Lung (tissue), 12 donors: ENCODE measurements around the gene AUTS2. TPM values are rescaled to one million over a fixed set of nuclear protein-coding genes. Genes with fewer than 3 reads are reported as not detected.

Source experiments
- ATAC-seq: fragments of 200-7000 bp; cut with Tn5 transposase; one replicate; pipeline ENCODE4 v1.9.1; 2020; ENCODE audit warnings: moderate number of reproducible peaks; ENCODE audit not compliant: insufficient read depth, low FRiP score
- DNase-seq, 3 donors: peaks; one replicate each; pipeline ENCODE4 v3.0.0-alpha.2; 2013 to 2017
- H3K27ac ChIP-seq, 2 donors: one replicate each; pipeline ENCODE4 v1.5.1; 2013; ENCODE audit warnings: mild to moderate bottlenecking in 2 of 2, moderate library complexity in 2 of 2, control low read depth in 1 of 2, inconsistent platforms in 1 of 2, low read depth in 1 of 2, low read length in 1 of 2
- H3K27me3 ChIP-seq, 3 donors: one replicate each; pipeline ENCODE4 v1.5.1; 2013; ENCODE audit warnings: low read length in 2 of 3; ENCODE audit not compliant: control insufficient read depth in 3 of 3, insufficient read depth in 3 of 3
- H3K36me3 ChIP-seq, 4 donors: one replicate each; pipeline ENCODE4 v1.5.1; 2013; ENCODE audit warnings: low read length in 4 of 4, mild to moderate bottlenecking in 1 of 4, moderate library complexity in 1 of 4; ENCODE audit not compliant: control insufficient read depth in 4 of 4, insufficient read depth in 4 of 4
- H3K4me1 ChIP-seq, 5 donors: one replicate each; pipeline ENCODE4 v1.5.1; 2013; ENCODE audit warnings: low read length in 5 of 5, mild to moderate bottlenecking in 2 of 5, moderate library complexity in 1 of 5; ENCODE audit not compliant: control insufficient read depth in 5 of 5, insufficient read depth in 5 of 5
- H3K4me3 ChIP-seq: one replicate; pipeline ENCODE4 v1.5.1; 2013; ENCODE audit warnings: mild to moderate bottlenecking, control low read depth, moderate library complexity
- H3K9ac ChIP-seq, 2 donors: one replicate each; pipeline ENCODE4 v1.5.1; 2013; ENCODE audit warnings: low read length in 2 of 2, control low read depth in 1 of 2; ENCODE audit not compliant: insufficient read depth in 1 of 2
- H3K9me3 ChIP-seq, 4 donors: one replicate each; pipeline ENCODE4 v1.5.1; 2013; ENCODE audit warnings: low read length in 3 of 4, mild to moderate bottlenecking in 1 of 4, moderate library complexity in 1 of 4; ENCODE audit not compliant: control insufficient read depth in 4 of 4, insufficient read depth in 3 of 4
- CTCF ChIP-seq: IDR thresholded peaks from 2 replicates; pipeline ENCODE4 v1.5.1; 2012; ENCODE audit warnings: mild to moderate bottlenecking; ENCODE audit errors: control extremely low read depth, extremely low read depth
- WGBS, 2 donors: extraction: QIAGEN DNeasy Blood & Tissue Kit; methylation state at CpG; one replicate each; pipeline ENCODE4 v1.1.7; 2013; 5-methylcytosine and 5-hydroxymethylcytosine counted together
- polyA plus RNA-seq, 2 donors: library from polyadenylated mRNA; stranded (reverse); fragments of 200-250 nt; gene quantifications; one replicate each; pipeline ENCODE4 v1.2.1, GENCODE V29; 2013
- total RNA-seq, 2 donors: library from RNA; depleted of rRNA in 1 of 2; stranded (reverse); fragments of >200 nt in 1 of 2; gene quantifications; one replicate each; pipeline ENCODE4 v1.2.1, GENCODE V29; 2014 to 2021
- donor health status: control.
- donor health status: control.
- donor health status: Bipolar disorder and iron deficiency.
- donor health status: healthy.
- donor health status: DM: yes; HTN: yes; CAD: no.

Gene AUTS2
- total and polyA plus RNA-seq, 4 donors = 11.8 to 115 (median 40.6) TPM

DNA sequence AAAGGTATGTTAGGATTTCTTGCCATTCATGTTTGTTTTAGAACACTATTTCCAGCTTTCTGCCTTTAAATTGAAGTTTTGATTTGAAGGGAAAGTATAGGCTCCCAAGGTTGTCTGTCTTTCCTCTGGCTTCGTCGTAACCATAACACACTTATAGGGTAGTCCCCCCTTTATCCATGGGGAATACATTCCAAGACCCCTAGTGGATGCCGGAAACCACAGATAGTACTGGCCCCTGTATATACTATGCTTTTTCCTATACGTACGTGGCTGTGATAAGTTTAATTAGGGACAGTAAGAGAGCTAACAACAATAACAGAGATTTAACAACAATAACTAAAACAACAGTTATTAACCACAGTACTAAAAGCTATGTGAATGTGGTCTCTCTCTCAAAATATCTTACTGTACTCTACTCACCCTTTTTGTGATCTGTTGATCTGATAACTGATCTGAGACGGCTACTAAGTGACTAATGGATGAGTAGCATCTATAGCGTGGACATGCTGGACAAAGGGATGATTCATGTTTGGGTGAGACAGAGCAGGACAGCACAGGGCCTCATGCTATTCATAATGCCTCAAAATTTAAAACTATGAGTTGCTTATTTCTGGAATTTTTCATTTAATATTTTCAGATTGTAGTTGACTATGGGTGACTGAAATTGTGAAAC is 273.1 kb downstream of the AUTS2 start:
- H3K27me3 ChIP-seq = no peaks in the 10 kb centered on the region
- 92 to 93% methylated on average over 7 of the region's 7 CpGs for WGBS, 2 donors
- no peak for TF ChIP-seq CTCF
- no peak overlapping the region for H3K9ac ChIP-seq
- no peaks in the 10 kb centered on the region for H3K9me3 ChIP-seq
- peak overlapping the region in 1 of 2 donors; percentile 40 for H3K27ac ChIP-seq
- no peak overlapping the region for H3K4me3 ChIP-seq
- ATAC-seq = no peak
- no peak for DNase-seq
- H3K36me3 ChIP-seq = no peaks in the 10 kb centered on the region
- peaks cover 0 to 15% (median 3%) of the 10 kb centered on the region in 5 donors for H3K4me1 ChIP-seq

DNA sequence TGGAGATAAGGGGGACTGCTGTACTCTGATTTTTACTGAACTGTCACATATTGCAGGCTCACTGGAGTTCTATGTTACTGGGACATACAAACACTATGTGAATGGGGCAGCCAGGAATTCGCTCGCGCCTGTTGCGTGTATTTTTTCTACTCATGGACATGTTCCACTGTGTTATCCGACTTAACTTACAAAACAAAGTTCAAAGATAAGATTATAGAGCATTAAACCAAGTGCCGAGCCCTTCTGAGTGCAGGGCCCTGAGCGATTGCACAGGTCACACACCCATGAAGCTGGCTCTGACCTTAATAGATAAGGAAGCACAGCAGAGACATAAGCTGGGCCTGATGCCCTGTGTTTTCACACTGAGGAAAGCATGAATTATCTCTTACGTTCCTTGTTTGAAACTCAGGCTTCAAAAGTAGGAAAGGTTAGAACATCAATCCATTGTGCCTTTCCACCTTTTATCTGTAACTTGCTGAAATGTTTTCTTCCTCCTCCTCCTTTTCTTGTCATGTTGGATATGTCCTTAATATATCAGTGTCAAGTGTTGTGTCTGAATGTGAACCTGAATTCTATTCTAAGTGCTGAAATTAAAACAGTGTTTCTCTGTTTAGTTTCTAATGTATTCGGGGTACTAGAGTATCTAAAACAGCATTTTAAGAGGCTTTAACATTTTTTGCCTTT is 273.8 kb downstream of the AUTS2 start:
- Histone ChIP-seq H3K27ac (peak overlapping the region in 1 of 2 donors; percentile 40), H3K4me3 (no peak overlapping the region), H3K9ac (peak overlapping the region in 1 of 2 donors; percentile 26), H3K36me3 (no peaks in the 10 kb centered on the region), H3K27me3 (no peaks in the 10 kb centered on the region), H3K4me1 (peaks cover 0 to 15% (median 3%) of the 10 kb centered on the region in 5 donors), H3K9me3 (no peaks in the 10 kb centered on the region)
- 66 to 78% methylated on average over 9 of the region's 9 CpGs for WGBS, 2 donors
- ATAC-seq = no peak
- no peak for TF ChIP-seq CTCF
- DNase-seq = peak in 1 of 3 donors; percentile 47

GRCh38 chr7:69873512-69873911 is 275.2 kb downstream of the AUTS2 start:
- WGBS, 2 donors = 93 to 97% methylated on average over 3 of the region's 3 CpGs
- no peak for TF ChIP-seq CTCF
- Histone ChIP-seq H3K36me3 (no peaks in the 10 kb centered on the region), H3K9ac (no peak overlapping the region), H3K9me3 (no peaks in the 10 kb centered on the region), H3K27ac (no peak overlapping the region), H3K27me3 (no peaks in the 10 kb centered on the region), H3K4me3 (no peak overlapping the region), H3K4me1 (peaks cover 0 to 15% (median 3%) of the 10 kb centered on the region in 5 donors)
- no peak for DNase-seq
- ATAC-seq = no peak
